Purkinje cell (primary cell): ENCODE data around the gene MYO1B. TPM values are rescaled to one million over a fixed set of nuclear protein-coding genes. Genes with fewer than 3 reads are reported as not detected.

Experiments
- polyA plus RNA-seq: library from polyadenylated mRNA; unstranded; fragments of >200 nt; fragmentation: Nextera tagmentation; gene quantifications from 2 replicates; pipeline ENCODE4 v1.2.1, GENCODE V29; 2014

MYO1B gene
- 8.6 and 9.1 TPM in 2 replicates for polyA plus RNA-seq

GRCh38 chr2:191245046-191245868 lies at the start of gene MYO1B:
Gene MYO1B (plus strand): TSS chr2:191245404. CDS start chr2:191276896, 31,492 bp downstream.

Other genes starting within 250 kb of the MYO1B start
- 18.4 and 19.8 TPM in 2 replicates for gene STAT1, start 231.2 kb upstream of the MYO1B start, polyA plus RNA-seq
- gene STAT4, start 94.4 kb upstream of the MYO1B start, polyA plus RNA-seq = 31.0 and 33.2 TPM in 2 replicates